ENCODE measurements around the gene DGUOK.
"Not testable (repeated sequence)": the region's sequence is repeated elsewhere in the genome, so short reads cannot be mapped to it uniquely, and the experiment has no call there.

Gene DGUOK

GRCh38 chr2:73926493-73927327 is at the start of gene DGUOK:
Gene DGUOK (plus strand): TSS chr2:73926880. CDS start chr2:73926911, 31 bp downstream.
- DNase-seq, result peak; percentile 100

- DNase-seq, result peak; percentile 94
These were observed 49.4 kb upstream of the DGUOK start for GRCh38 chr2:73877071-73877802.

GRCh38 chr2:73877984-73878383 is 48.7 kb upstream of the DGUOK start:
- DNase-seq, result not testable (repeated sequence)

GRCh38 chr2:73885406-73885805 is 41.3 kb upstream of the DGUOK start:
- DNase-seq, result no peak

- DNase-seq, result no peak
These were observed 40.3 kb upstream of the DGUOK start for GRCh38 chr2:73886357-73886756.

GRCh38 chr2:73887596-73888353 is 38.9 kb upstream of the DGUOK start:
- not testable (repeated sequence) for DNase-seq

- DNase-seq, result no peak
These were observed 38.3 kb upstream of the DGUOK start for GRCh38 chr2:73888388-73888787.

GRCh38 chr2:73889206-73889605 is 37.5 kb upstream of the DGUOK start:
- DNase-seq, result no peak

- no peak for DNase-seq
These were observed 36.2 kb upstream of the DGUOK start for GRCh38 chr2:73890301-73891092.

GRCh38 chr2:73891276-73891901 is 35.3 kb upstream of the DGUOK start:
- DNase-seq, result no peak

- DNase-seq, result no peak
These were observed 33.9 kb upstream of the DGUOK start, which contains the start of gene ACTG2 for GRCh38 chr2:73892631-73893329. Gene ACTG2 (plus strand): TSS chr2:73893008. CDS start chr2:73901312, 8,304 bp downstream.

- DNase-seq, result no peak
These were observed 32.8 kb upstream of the DGUOK start for GRCh38 chr2:73893764-73894474.

- DNase-seq, result no peak
These were observed 32.2 kb upstream of the DGUOK start for GRCh38 chr2:73894475-73894850.

GRCh38 chr2:73894877-73895276 is 31.8 kb upstream of the DGUOK start:
- DNase-seq, result no peak

- DNase-seq, result no peak
These were observed 31.2 kb upstream of the DGUOK start for GRCh38 chr2:73895473-73895872.

- DNase-seq, result no peak
These were observed 30.1 kb upstream of the DGUOK start for GRCh38 chr2:73896362-73897239.

GRCh38 chr2:73897240-73897583 is 29.5 kb upstream of the DGUOK start:
- no peak for DNase-seq

- no peak for DNase-seq
These were observed 28.7 kb upstream of the DGUOK start for GRCh38 chr2:73897934-73898333.

- no peak for DNase-seq
These were observed 26.8 kb upstream of the DGUOK start for GRCh38 chr2:73899801-73900336.

All from inflammatory macrophage treated with lipopolysaccharide for 4 hours (primary cell).